A549 (cell line): ENCODE data around the gene KIF12. TPM values are rescaled to one million over a fixed set of nuclear protein-coding genes. Genes with fewer than 3 reads are reported as not detected.

Experiments used
- ATAC-seq, 2 experiments: fragments of 200-7000 bp in 1 of 2; fragments of >200 bp in 1 of 2; cut with Nextera tagmentation in 1 of 2; cut with Tn5 transposase in 1 of 2; 3 replicates each; pipeline versions ENCODE4 v1.8.0 to v1.9.1; 2018 to 2020; ENCODE audit warnings: mild to moderate bottlenecking in 1 of 2, moderate library complexity in 1 of 2
- CTCF ChIA-PET: fragments of 300-600 bp; sonication (Branson Sonifier 250); formaldehyde crosslinking; extraction: SDS; loops from one replicate; lab custom pipeline; 2021; ENCODE audit warnings: antibody characterized with exemption, inconsistent platforms; lab: Yijun Ruan, JAX
- POLR2A ChIA-PET: fragments of 350-600 bp; formaldehyde crosslinking; extraction: SDS; loops from one replicate; lab custom pipeline; 2021; ENCODE audit warnings: antibody characterized with exemption, inconsistent platforms; lab: Yijun Ruan, JAX
- DNase-seq, 2 experiments: peaks; one replicate each; pipeline versions ENCODE4 v3.0.0 to v3.0.0-alpha.2; 2011 to 2016; ENCODE audit warnings: low read depth in 1 of 2, low spot score in 1 of 2
- FAIRE-seq: peaks from 2 replicates; lab custom pipeline; 2011; peaks lifted over from hg19 to GRCh38; lab: Jason Lieb, UNC
- H3K27ac ChIP-seq, 2 experiments: fragments of >200 bp; sonication (Bioruptor Twin); formaldehyde crosslinking; 3 replicates each; pipeline ENCODE4 v1.5.1; 2016 to 2017
- H3K4me1 ChIP-seq: fragments of >200 bp; sonication (Bioruptor Twin); formaldehyde crosslinking; 3 replicates; pipeline ENCODE4 v1.6.1; 2016
- H3K4me2 ChIP-seq: fragments of >200 bp; sonication (Bioruptor Twin); formaldehyde crosslinking; 3 replicates; pipeline ENCODE4 v1.6.1; 2016
- H3K4me3 ChIP-seq: fragments of >200 bp; sonication (Bioruptor Twin); formaldehyde crosslinking; 3 replicates; pipeline ENCODE4 v1.5.1; 2016
- H3K9me3 ChIP-seq: fragments of >200 bp; sonication (Bioruptor Twin); formaldehyde crosslinking; 3 replicates; pipeline ENCODE4 v1.6.1; 2016
- CBX2 ChIP-seq: fragments of 200-600 bp; sonication (generic); IDR thresholded peaks from 2 replicates; pipeline ENCODE4 v1.6.1; 2016; ENCODE audit warnings: low read depth, mild to moderate bottlenecking, borderline replicate concordance
- CBX8 ChIP-seq: fragments of 200-600 bp; sonication (generic); IDR thresholded peaks from 2 replicates; pipeline ENCODE4 v1.6.1; 2016
- CEBPB ChIP-seq, 2 experiments: fragments of >200 bp in 1 of 2; sonication (Bioruptor Twin) in 1 of 2; formaldehyde crosslinking in 1 of 2; IDR thresholded peaks; 2 replicates each; pipeline ENCODE4 v1.6.1; 2012 to 2016
- CHD4 ChIP-seq: fragments of 200-600 bp; sonication (generic); IDR thresholded peaks from 2 replicates; pipeline ENCODE4 v1.6.1; 2016; ENCODE audit warnings: antibody characterized with exemption, mild to moderate bottlenecking, borderline replicate concordance
- EHF ChIP-seq: fragments of 250-450 bp; sonication (Bioruptor Pico); IDR thresholded peaks from 2 replicates; pipeline ENCODE4 v1.5.0; 2020; ENCODE audit warnings: mild to moderate bottlenecking
- EHMT2 ChIP-seq: fragments of 200-600 bp; sonication (generic); IDR thresholded peaks from 2 replicates; pipeline ENCODE4 v1.6.1; 2016; ENCODE audit warnings: antibody characterized with exemption, low read depth, mild to moderate bottlenecking, moderate library complexity
- FOSB ChIP-seq: fragments of 250-450 bp; sonication (Bioruptor Pico); IDR thresholded peaks from 2 replicates; pipeline ENCODE4 v1.5.0; 2020; ENCODE audit warnings: mild to moderate bottlenecking, moderate library complexity
- FOXS1 ChIP-seq: fragments of 250-450 bp; sonication (Bioruptor Pico); IDR thresholded peaks from 2 replicates; pipeline ENCODE4 v1.5.0; 2020; ENCODE audit warnings: mild to moderate bottlenecking, moderate library complexity
- GATA3 ChIP-seq: IDR thresholded peaks from 2 replicates; pipeline ENCODE4 v1.6.1; 2012; ENCODE audit warnings: borderline replicate concordance
- HDAC2 ChIP-seq: fragments of 200-600 bp; sonication (generic); IDR thresholded peaks from 2 replicates; pipeline ENCODE4 v1.6.1; 2016
- HEYL ChIP-seq: fragments of 250-450 bp; sonication (Bioruptor Pico); IDR thresholded peaks from 2 replicates; pipeline ENCODE4 v1.8.0; 2021; ENCODE audit warnings: mild to moderate bottlenecking, moderate library complexity
- HOXA7 ChIP-seq: fragments of 250-450 bp; sonication (Bioruptor Pico); IDR thresholded peaks from 2 replicates; pipeline ENCODE4 v1.5.0; 2020; ENCODE audit warnings: mild to moderate bottlenecking, moderate library complexity
- HOXB13 ChIP-seq: fragments of 250-450 bp; sonication (Bioruptor Pico); IDR thresholded peaks from 2 replicates; pipeline ENCODE4 v1.5.0; 2020; ENCODE audit warnings: low read depth, mild to moderate bottlenecking, moderate library complexity
- HOXB5 ChIP-seq: fragments of 250-450 bp; sonication (Bioruptor Pico); IDR thresholded peaks from 2 replicates; pipeline ENCODE4 v1.5.0; 2020; ENCODE audit warnings: mild to moderate bottlenecking, moderate library complexity
- JUN ChIP-seq, 2 experiments: fragments of >200 bp; sonication (Bioruptor Twin); formaldehyde crosslinking; IDR thresholded peaks; 2 replicates in 1 of 2; 3 replicates in 1 of 2; pipeline ENCODE4 v1.6.1; 2016 to 2017
- KDM1A ChIP-seq: fragments of 200-600 bp; sonication (generic); IDR thresholded peaks from 2 replicates; pipeline ENCODE4 v1.6.1; 2016; ENCODE audit warnings: low read depth, mild to moderate bottlenecking
- MAFK ChIP-seq: fragments of 450-650 bp; IDR thresholded peaks from 2 replicates; pipeline ENCODE4 v1.6.1; 2014; ENCODE audit not compliant: partially characterized antibody
- MAX ChIP-seq: IDR thresholded peaks from 2 replicates; pipeline ENCODE4 v1.6.1; 2012
- MAZ ChIP-seq: fragments of 150-350 bp; IDR thresholded peaks from 2 replicates; pipeline ENCODE4 v1.6.1; 2014; ENCODE audit warnings: antibody characterized with exemption, low read depth, low read length, borderline replicate concordance
- MYC ChIP-seq: IDR thresholded peaks from 2 replicates; pipeline ENCODE4 v1.6.1; 2012; ENCODE audit warnings: mild to moderate bottlenecking, inconsistent platforms, low read length, improper control_type of control experiment, borderline replicate concordance
- NFE2L2 ChIP-seq: fragments of 150-350 bp; conservative IDR thresholded peaks from 2 replicates; pipeline ENCODE4 v1.6.1; 2014; ENCODE audit warnings: low read length
- NPAS2 ChIP-seq: fragments of 250-450 bp; sonication (Bioruptor Pico); IDR thresholded peaks from 2 replicates; pipeline ENCODE4 v1.8.0; 2022; ENCODE audit warnings: mild to moderate bottlenecking, moderate library complexity, borderline replicate concordance
- NR3C1 ChIP-seq: fragments of >200 bp; sonication (Bioruptor Twin); formaldehyde crosslinking; IDR thresholded peaks from 3 replicates; pipeline ENCODE4 v1.6.1; 2017
- PBX3 ChIP-seq: IDR thresholded peaks from 2 replicates; pipeline ENCODE4 v1.6.1; 2012
- POLR2A ChIP-seq: IDR thresholded peaks from 2 replicates; pipeline ENCODE4 v1.6.1; 2012; ENCODE audit warnings: mild to moderate bottlenecking, low read length
- RAD21 ChIP-seq, 2 experiments: fragments of >200 bp in 1 of 2; sonication (Bioruptor Twin) in 1 of 2; formaldehyde crosslinking in 1 of 2; IDR thresholded peaks in 1 of 2; conservative IDR thresholded peaks in 1 of 2; 2 replicates in 1 of 2; 3 replicates in 1 of 2; pipeline ENCODE4 v1.6.1; 2012 to 2018; ENCODE audit warnings: inconsistent platforms in 1 of 2
- RCOR1 ChIP-seq: fragments of 150-350 bp; IDR thresholded peaks from 2 replicates; pipeline ENCODE4 v1.6.1; 2014; ENCODE audit warnings: antibody characterized with exemption, low read length, low read depth
- RFX5 ChIP-seq: fragments of 450-650 bp; IDR thresholded peaks from 2 replicates; pipeline ENCODE4 v1.7.1; 2014; ENCODE audit warnings: antibody characterized with exemption, mild to moderate bottlenecking, moderate library complexity
- SREBF2 ChIP-seq: fragments of 450-650 bp; IDR thresholded peaks from 2 replicates; pipeline ENCODE4 v1.6.1; 2014; ENCODE audit warnings: mild to moderate bottlenecking, moderate library complexity
- TP53 ChIP-seq: fragments of 250-450 bp; sonication (Bioruptor Pico); IDR thresholded peaks from 2 replicates; pipeline ENCODE4 v1.5.0; 2021; ENCODE audit warnings: mild to moderate bottlenecking, moderate library complexity
- USF2 ChIP-seq: fragments of 450-650 bp; IDR thresholded peaks from 2 replicates; pipeline ENCODE4 v1.6.1; 2014; ENCODE audit warnings: antibody characterized with exemption
- ZNF302 ChIP-seq: fragments of 250-450 bp; sonication (Bioruptor Pico); IDR thresholded peaks from 2 replicates; pipeline ENCODE4 v1.9.0; 2021; ENCODE audit warnings: inconsistent platforms, mild to moderate bottlenecking, moderate library complexity
- ZSCAN20 ChIP-seq: fragments of 250-450 bp; sonication (Bioruptor Pico); IDR thresholded peaks from 2 replicates; pipeline ENCODE4 v1.8.0; 2022; ENCODE audit warnings: mild to moderate bottlenecking, moderate library complexity
- WGBS: methylation state at CpG from one replicate; pipeline ENCODE4 v1.1.6; 2017; ENCODE audit errors: missing lambda C conversion rate; 5-methylcytosine and 5-hydroxymethylcytosine counted together
- polyA plus RNA-seq, 4 experiments: library from polyadenylated mRNA; depleted of rRNA in 3 of 4; stranded (reverse); fragments of >200 nt; fragmentation: RNase III in 1 of 4; extraction: RNeasy Plus Mini Kit Qiagen cat#74134 plus additional on column Dnase treatment in 1 of 4; gene quantifications; 2 replicates in 3 of 4; 3 replicates in 1 of 4; pipeline ENCODE4 v1.2.3, GENCODE V29; 2011 to 2017

Gene KIF12
- polyA plus RNA-seq, 2 of the 4 experiments (the other 2 are of a cell fraction), result 6.0 to 6.3 TPM

GRCh38 chr9:114080773-114081440 is 18.2 kb downstream of the KIF12 start (continued):
- TF ChIP-seq GATA3 (peak; percentile 75), KDM1A (no peak), HOXB5 (CRISPR knock-in tag) (no peak), CEBPB (IDR thresholded peaks at IDR 0.05) (peak in 1 of 2 experiments; percentile 52; a peak in 2 of 4 replicates), PBX3 (no peak; the same call in 1 of the 2 replicates), USF2 (no peak), MAZ (no peak), FOXS1 (CRISPR knock-in tag) (no peak), TP53 (CRISPR knock-in tag) (no peak), HOXB13 (CRISPR knock-in tag) (0 out of 2 replicates have a peak, but pooled peaks have one; percentile 21), ZSCAN20 (CRISPR knock-in tag) (no peak), POLR2A (no peak), SREBF2 (no peak), JUN (IDR thresholded peaks at IDR 0.05) (peak; percentile 69 to 78; a peak in 4 of 5 replicates), EHF (CRISPR knock-in tag) (no peak), RCOR1 (no peak), CBX8 (no peak), CHD4 (no peak), MAFK (no peak), ZNF302 (CRISPR knock-in tag) (no peak), NR3C1 (no peak), MYC (no peak), EHMT2 (no peak), NFE2L2 (no peak), CBX2 (no peak), RFX5 (no peak), HEYL (CRISPR knock-in tag) (no peak), RAD21 (conservative IDR thresholded peaks at IDR 0.05 in 1 of 2, IDR thresholded peaks at IDR 0.05 in 1 of 2) (peak; percentile 5 to 19; a peak in 1 of 5 replicates), FOSB (no peak)

GRCh38 chr9:114080195-114080772 is 18.8 kb downstream of the KIF12 start:
- ATAC-seq, result no peak
- POLR2A ChIA-PET, result no interaction called here

More at GRCh38 chr9:114080195-114080772, 18.8 kb downstream of the KIF12 start:
- no peak for DNase-seq
- Histone ChIP-seq H3K4me1 (peaks cover 74% of the 10 kb centered on the region), H3K9me3 (no peaks in the 10 kb centered on the region), H3K4me2 (peak overlapping the region; percentile 70), H3K4me3 (no peak overlapping the region), H3K27ac (peak overlapping the region; percentile 93 to 94)
- CTCF ChIA-PET, result interaction anchor here (1.0 to 10.1 kb wide), 5 partner anchors 9 to 212 kb away, joined by 5 to 191 read pairs (median 40); partner anchors contain the start of gene KIF12
- TF ChIP-seq KDM1A (peak; percentile 81), USF2 (no peak), NPAS2 (CRISPR knock-in tag) (no peak), MAX (0 out of 2 replicates have a peak, but pooled peaks have one; percentile 11), HOXA7 (CRISPR knock-in tag) (0 out of 2 replicates have a peak, but pooled peaks have one; percentile 35), HOXB5 (CRISPR knock-in tag) (0 out of 2 replicates have a peak, but pooled peaks have one; percentile 11), HDAC2 (peak; percentile 16; the same call in 1 of the 2 replicates)
- FAIRE-seq, result peak; percentile 92
- 23% methylated on average over 5 of the region's 5 CpGs for WGBS
